Osteocyte (in vitro differentiated cells): ENCODE measurements around the gene GABRD. TPM values are rescaled to one million over a fixed set of nuclear protein-coding genes. Genes with fewer than 3 reads are reported as not detected.

Source experiments
- DNase-seq: peaks from one replicate; pipeline ENCODE4 v3.0.0; 2021; ENCODE audit warnings: mixed read lengths; ENCODE audit not compliant: unreplicated experiment; ENCODE audit errors: extremely low spot score
- H3K27ac Mint-ChIP-seq: one replicate; pipeline ENCODE4 v1.8.0; 2021; ENCODE audit warnings: mild to moderate bottlenecking, mixed read lengths; ENCODE audit not compliant: unreplicated experiment
- H3K27me3 Mint-ChIP-seq: one replicate; pipeline ENCODE4 v1.8.0; 2021; ENCODE audit warnings: mixed read lengths; ENCODE audit not compliant: unreplicated experiment
- H3K36me3 Mint-ChIP-seq: one replicate; pipeline ENCODE4 v1.8.0; 2021; ENCODE audit warnings: mixed read lengths; ENCODE audit not compliant: unreplicated experiment
- H3K4me1 Mint-ChIP-seq: one replicate; pipeline ENCODE4 v1.8.0; 2021; ENCODE audit warnings: mixed read lengths; ENCODE audit not compliant: unreplicated experiment
- H3K4me3 Mint-ChIP-seq: one replicate; pipeline ENCODE4 v1.8.0; 2021; ENCODE audit warnings: mild to moderate bottlenecking, moderate library complexity, mixed read lengths; ENCODE audit not compliant: unreplicated experiment
- H3K9me3 Mint-ChIP-seq: one replicate; pipeline ENCODE4 v1.8.0; 2021; ENCODE audit warnings: mixed read lengths; ENCODE audit not compliant: unreplicated experiment
- CTCF ChIP-seq: fragments of 200-600 bp; sonication (generic); IDR thresholded peaks from 2 replicates; pipeline ENCODE4 v1.5.0; 2021; ENCODE audit warnings: antibody characterized with exemption, mild to moderate bottlenecking, moderate library complexity
- total RNA-seq: library from RNA; stranded (reverse); gene quantifications from 2 replicates; pipeline ENCODE4 v1.2.1, GENCODE V29; 2021

Gene GABRD
- total RNA-seq, 1 donor from 2014 or later: not detected

GRCh38 chr1:2003541-2004131 is 15.5 kb upstream of the GABRD start, which contains the start of gene CFAP74:
CFAP74 (minus strand) TSS chr1:2003786; CDS start chr1:1990956, 12,830 bp downstream.
- no peak for DNase-seq
- H3K4me1 Mint-ChIP-seq: no peaks in the 10 kb centered on the region

GRCh38 chr1:2004856-2005255 is 14.3 kb upstream of the GABRD start:
- no peaks in the 10 kb centered on the region for H3K4me1 Mint-ChIP-seq
- no peaks in the 10 kb centered on the region for H3K9me3 Mint-ChIP-seq
- no peak overlapping the region for H3K4me3 Mint-ChIP-seq
- no peak for TF ChIP-seq CTCF
- peaks cover 52% of the 10 kb centered on the region for H3K27me3 Mint-ChIP-seq
- H3K27ac Mint-ChIP-seq: no peak overlapping the region
- no peaks in the 10 kb centered on the region for H3K36me3 Mint-ChIP-seq
- no peak for DNase-seq

More at GRCh38 chr1:2003541-2004131, 15.5 kb upstream of the GABRD start, which contains the start of gene CFAP74:
- H3K27me3 Mint-ChIP-seq: peaks cover 54% of the 10 kb centered on the region
- H3K4me3 Mint-ChIP-seq: no peak within 1 kb of the TSS
- TF ChIP-seq CTCF: no peak
- no peaks in the 10 kb centered on the region for H3K9me3 Mint-ChIP-seq
- H3K27ac Mint-ChIP-seq: no peak within 1 kb of the TSS
- no peaks in the 10 kb centered on the region for H3K36me3 Mint-ChIP-seq

- no peak for TF ChIP-seq CTCF
- no peak overlapping the region for H3K27ac Mint-ChIP-seq
- no peaks in the 10 kb centered on the region for H3K36me3 Mint-ChIP-seq
- peaks cover 53% of the 10 kb centered on the region for H3K27me3 Mint-ChIP-seq
- H3K4me3 Mint-ChIP-seq: no peak overlapping the region
- no peaks in the 10 kb centered on the region for H3K4me1 Mint-ChIP-seq
- H3K9me3 Mint-ChIP-seq: no peaks in the 10 kb centered on the region
- DNase-seq: no peak
Observed at GRCh38 chr1:2009101-2010053, 9.8 kb upstream of the GABRD start.

GRCh38 chr1:2014181-2014580 is 5.0 kb upstream of the GABRD start:
- no peak for DNase-seq
- Mint-ChIP-seq H3K27ac (no peak overlapping the region), H3K4me3 (no peak overlapping the region), H3K4me1 (peaks cover 3% of the 10 kb centered on the region), H3K36me3 (no peaks in the 10 kb centered on the region), H3K27me3 (peaks cover 74% of the 10 kb centered on the region), H3K9me3 (no peaks in the 10 kb centered on the region)
- no peak for TF ChIP-seq CTCF
